PFSK-1 (cell line): ENCODE measurements around the gene BEST1.

Experiments
- FOXP2 ChIP-seq: optimal IDR thresholded peaks from 2 replicates; pipeline ENCODE3; 2011; ENCODE audit warnings: borderline replicate concordance, control low read depth, inconsistent platforms; ENCODE audit not compliant: insufficient read depth; ENCODE audit errors: extremely low read length, extremely low read depth
- SIN3A ChIP-seq: IDR thresholded peaks from 2 replicates; pipeline ENCODE4 v1.6.1; 2012; ENCODE audit warnings: mild to moderate bottlenecking, low read length, moderate library complexity, borderline replicate concordance; ENCODE audit not compliant: insufficient read depth

- no peak for TF ChIP-seq SIN3A
- no peak for TF ChIP-seq FOXP2
Measured at GRCh38 chr11:61962213-61963015, 12.3 kb downstream of the BEST1 start.
